Neural cell (in vitro differentiated cells): ENCODE results near the gene SHCBP1. TPM values are rescaled to one million over a fixed set of nuclear protein-coding genes. Genes with fewer than 3 reads are reported as not detected.

Source experiments
- H2AFZ ChIP-seq: fragments of 200-600, 300-800 bp; sonication (generic), shearing (Covaris generic); 2 replicates; pipeline ENCODE4 v1.6.0; 2014; ENCODE audit warnings: low read depth, mild to moderate bottlenecking, antibody characterized with exemption, low read length, moderate library complexity
- H3F3A ChIP-seq: fragments of 200-600 bp; shearing (Covaris generic); 2 replicates; pipeline ENCODE4 v1.6.1; 2016; ENCODE audit warnings: mild to moderate bottlenecking, moderate library complexity, mixed read lengths, antibody characterized with exemption, low read length; ENCODE audit not compliant: insufficient read depth, poor library complexity, severe bottlenecking
- H3K27ac ChIP-seq: fragments of 200-600, 300-800 bp; sonication (generic), shearing (Covaris generic); 2 replicates; pipeline ENCODE4 v1.5.1; 2014; ENCODE audit warnings: mild to moderate bottlenecking, low read length, moderate library complexity
- H3K27me3 ChIP-seq: fragments of 300-800, 200-600 bp; sonication (generic), shearing (Covaris generic); 2 replicates; pipeline ENCODE4 v1.6.0; 2014; ENCODE audit warnings: mild to moderate bottlenecking, low read depth, low read length, moderate library complexity; ENCODE audit not compliant: insufficient read depth
- H3K36me3 ChIP-seq: fragments of 300-800, 200-600 bp; sonication (generic), shearing (Covaris generic); 2 replicates; pipeline ENCODE4 v1.5.1; 2014; ENCODE audit warnings: mild to moderate bottlenecking, antibody characterized with exemption, low read length, moderate library complexity; ENCODE audit not compliant: insufficient read depth
- H3K4me2 ChIP-seq: fragments of 300-800, 200-600 bp; sonication (generic), shearing (Covaris generic); 2 replicates; pipeline ENCODE4 v1.6.0; 2014; ENCODE audit warnings: mild to moderate bottlenecking, low read length
- H3K4me3 ChIP-seq: fragments of 300-800, 200-600 bp; sonication (generic), shearing (Covaris generic); 2 replicates; pipeline ENCODE4 v1.5.1; 2014; ENCODE audit warnings: mild to moderate bottlenecking, low read length, moderate library complexity
- H3K79me2 ChIP-seq: fragments of 200-600 bp; shearing (Covaris generic); replicated peaks from 2 replicates; pipeline ENCODE4 v1.6.0; 2014; ENCODE audit warnings: mild to moderate bottlenecking, low read length, moderate library complexity; ENCODE audit not compliant: insufficient read depth
- H3K9ac ChIP-seq: fragments of 300-800, 200-600 bp; sonication (generic), shearing (Covaris generic); 2 replicates; pipeline ENCODE4 v1.6.1; 2016; ENCODE audit warnings: mild to moderate bottlenecking, low read length, mixed read lengths
- H3K9me2 ChIP-seq: fragments of 200-600 bp; shearing (Covaris generic); 2 replicates; pipeline ENCODE4 v1.6.1; 2016; ENCODE audit warnings: mild to moderate bottlenecking, low read length, mixed read lengths; ENCODE audit not compliant: insufficient read depth
- H3K9me3 ChIP-seq: fragments of 200-600, 300-800 bp; sonication (generic), shearing (Covaris generic); 2 replicates; pipeline ENCODE4 v1.6.1; 2016; ENCODE audit warnings: mild to moderate bottlenecking, mixed run types, low read length, moderate library complexity, mixed read lengths
- H4K20me1 ChIP-seq: fragments of 200-600 bp; shearing (Covaris generic); 2 replicates; pipeline ENCODE4 v1.6.1; 2016; ENCODE audit warnings: mild to moderate bottlenecking, mixed run types; ENCODE audit not compliant: insufficient read depth
- CTCF ChIP-seq: fragments of 450-650 bp; IDR thresholded peaks from 2 replicates; pipeline ENCODE4 v1.5.1; 2014; ENCODE audit warnings: antibody characterized with exemption, mild to moderate bottlenecking, moderate library complexity; ENCODE audit not compliant: poor library complexity, severe bottlenecking
- EP300 ChIP-seq: fragments of 450-650 bp; conservative IDR thresholded peaks from 2 replicates; pipeline ENCODE4 v1.6.1; 2014; ENCODE audit warnings: antibody characterized with exemption, mild to moderate bottlenecking, moderate library complexity; ENCODE audit not compliant: poor library complexity, severe bottlenecking
- EZH2 ChIP-seq: fragments of 200-600, 300-800 bp; shearing (Covaris generic), sonication (generic); IDR thresholded peaks from 2 replicates; pipeline ENCODE4 v1.6.1; 2014; ENCODE audit warnings: antibody characterized with exemption, low read length, borderline replicate concordance, mild to moderate bottlenecking; ENCODE audit not compliant: insufficient read depth, poor library complexity, severe bottlenecking
- MXI1 ChIP-seq: fragments of 450-650 bp; conservative IDR thresholded peaks from 2 replicates; pipeline ENCODE4 v1.6.1; 2014; ENCODE audit warnings: antibody characterized with exemption, mild to moderate bottlenecking; ENCODE audit not compliant: poor library complexity, severe bottlenecking
- POLR2AphosphoS5 ChIP-seq: IDR thresholded peaks from 2 replicates; pipeline ENCODE4 v1.6.1; 2012
- RAD21 ChIP-seq: fragments of 450-650 bp; conservative IDR thresholded peaks from 2 replicates; pipeline ENCODE4 v1.6.1; 2014; ENCODE audit warnings: antibody characterized with exemption, mild to moderate bottlenecking, moderate library complexity
- REST ChIP-seq: IDR thresholded peaks from 2 replicates; pipeline ENCODE4 v1.6.1; 2012; ENCODE audit warnings: borderline replicate concordance
- SMC3 ChIP-seq: fragments of 450-650 bp; conservative IDR thresholded peaks from 2 replicates; pipeline ENCODE4 v1.6.1; 2014; ENCODE audit warnings: antibody characterized with exemption, mild to moderate bottlenecking, moderate library complexity; ENCODE audit not compliant: poor library complexity
- TAF1 ChIP-seq: IDR thresholded peaks from 2 replicates; pipeline ENCODE4 v1.6.1; 2012; ENCODE audit warnings: low read depth
- polyA plus RNA-seq: library from polyadenylated mRNA; depleted of rRNA; stranded (reverse); fragments of >200 nt; gene quantifications from 2 replicates; pipeline ENCODE4 v1.2.3, GENCODE V29; 2014

SHCBP1 gene
- polyA plus RNA-seq, 1 donor from 2014 or later: 0.54 TPM

GRCh38 chr16:46632778-46633733 lies 11.9 kb upstream of the SHCBP1 start:
- H2AFZ ChIP-seq: no peak overlapping the region
- no peaks in the 10 kb centered on the region for H3F3A ChIP-seq
- H3K79me2 ChIP-seq: no peaks in the 10 kb centered on the region
- no peaks in the 10 kb centered on the region for H4K20me1 ChIP-seq
- H3K27me3 ChIP-seq: no peaks in the 10 kb centered on the region
- TF ChIP-seq MXI1: no peak
- TF ChIP-seq EZH2: no peak
- TF ChIP-seq SMC3: no peak
- TF ChIP-seq CTCF: no peak
- no peak for TF ChIP-seq EP300
- no peak for TF ChIP-seq TAF1
- no peak for TF ChIP-seq POLR2AphosphoS5
- H3K27ac ChIP-seq: no peak overlapping the region
- H3K9me2 ChIP-seq: no peaks in the 10 kb centered on the region
- no peak overlapping the region for H3K4me2 ChIP-seq
- no peaks in the 10 kb centered on the region for H3K9me3 ChIP-seq
- no peaks in the 10 kb centered on the region for H3K36me3 ChIP-seq
- no peak overlapping the region for H3K9ac ChIP-seq
- H3K4me3 ChIP-seq: no peak overlapping the region

- Histone ChIP-seq H4K20me1 (no peaks in the 10 kb centered on the region), H3K27ac (no peak overlapping the region), H3K36me3 (no peaks in the 10 kb centered on the region), H3K9ac (no peak overlapping the region), H2AFZ (no peak overlapping the region), H3K4me2 (no peak overlapping the region), H3K4me3 (no peak overlapping the region), H3K79me2 (no peaks in the 10 kb centered on the region), H3K9me2 (no peaks in the 10 kb centered on the region), H3K9me3 (no peaks in the 10 kb centered on the region), H3F3A (no peaks in the 10 kb centered on the region), H3K27me3 (no peaks in the 10 kb centered on the region)
- TF ChIP-seq TAF1: no peak
- TF ChIP-seq EZH2: no peak
- TF ChIP-seq REST: no peak
- no peak for TF ChIP-seq POLR2AphosphoS5
- no peak for TF ChIP-seq EP300
- TF ChIP-seq CTCF: no peak
- TF ChIP-seq SMC3: no peak
- no peak for TF ChIP-seq MXI1
- TF ChIP-seq RAD21: no peak
Measured at GRCh38 chr16:46629331-46630219, 8.4 kb upstream of the SHCBP1 start.
